GM19351 (cell line): ENCODE measurements around the gene COG2.
"Not testable (repeated sequence)": the region's sequence is repeated elsewhere in the genome, so short reads cannot be mapped to it uniquely, and the experiment has no call there.

Experiments used
- ATAC-seq: cut with Tn5 transposase; IDR thresholded peaks from one replicate; pipeline ENCODE4 v1.9.1; 2021; ENCODE audit warnings: mild to moderate bottlenecking, moderate library complexity; ENCODE audit not compliant: unreplicated experiment

The COG2 gene

DNA sequence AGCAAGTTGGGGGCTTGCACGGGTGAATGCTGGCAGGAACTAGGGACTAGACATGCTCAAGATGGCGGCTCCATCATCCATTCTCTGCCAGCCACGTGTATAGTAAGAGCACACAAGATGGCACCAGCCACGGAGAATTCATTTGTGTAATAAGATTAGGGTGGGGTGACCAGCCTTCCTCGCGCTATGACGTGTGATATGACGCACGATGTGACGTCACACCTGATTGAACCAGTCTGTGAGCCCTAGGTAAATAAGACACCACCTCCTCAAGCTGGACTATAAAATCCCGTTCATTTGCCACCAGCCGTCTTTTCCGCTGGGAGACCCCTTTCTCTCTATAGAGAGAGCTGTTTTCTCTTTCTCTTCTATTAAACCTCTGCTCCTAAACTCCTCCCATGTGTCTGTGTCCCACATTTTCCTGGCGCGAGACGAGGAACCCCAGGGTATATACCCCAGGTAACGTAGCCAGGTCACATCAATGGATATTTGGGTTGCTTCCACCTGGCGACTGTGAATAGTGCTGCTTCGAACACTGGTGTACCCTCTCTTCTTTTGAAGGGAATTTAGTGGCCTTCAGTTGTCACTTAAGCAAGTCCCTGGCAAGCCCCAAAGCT, 18.1 kb upstream of the COG2 start:
- ATAC-seq, result no peak

GRCh38 chr1:230626232-230626631, 16.0 kb upstream of the COG2 start:
- ATAC-seq, result no peak

- no peak for ATAC-seq
Measured at GRCh38 chr1:230627767-230628166, 14.5 kb upstream of the COG2 start.

GRCh38 chr1:230629511-230629910, 12.8 kb upstream of the COG2 start:
- no peak for ATAC-seq

- no peak for ATAC-seq
Measured at GRCh38 chr1:230631477-230631876, 10.8 kb upstream of the COG2 start.

GRCh38 chr1:230632273-230632873, 9.9 kb upstream of the COG2 start:
- peak; percentile 75 for ATAC-seq

DNA sequence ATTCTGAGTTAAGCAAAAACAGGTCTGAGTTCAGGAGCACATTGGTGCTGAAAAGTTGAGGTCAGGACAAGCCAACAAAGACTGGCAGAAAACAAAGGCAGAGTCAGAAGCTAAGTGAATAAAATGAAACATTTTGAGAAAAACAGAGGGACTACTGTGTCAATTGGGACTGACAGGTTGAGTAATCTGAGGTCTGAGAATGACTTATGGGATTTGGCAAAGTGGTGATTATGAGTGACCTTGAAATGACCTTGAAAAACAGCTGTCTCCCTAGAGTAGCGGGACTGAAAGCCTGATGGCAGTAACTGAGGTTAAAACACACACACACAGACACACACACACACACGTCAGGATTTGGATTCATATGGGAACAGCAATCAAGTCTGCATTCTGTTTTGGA, 8.8 kb upstream of the COG2 start:
- no peak for ATAC-seq

DNA sequence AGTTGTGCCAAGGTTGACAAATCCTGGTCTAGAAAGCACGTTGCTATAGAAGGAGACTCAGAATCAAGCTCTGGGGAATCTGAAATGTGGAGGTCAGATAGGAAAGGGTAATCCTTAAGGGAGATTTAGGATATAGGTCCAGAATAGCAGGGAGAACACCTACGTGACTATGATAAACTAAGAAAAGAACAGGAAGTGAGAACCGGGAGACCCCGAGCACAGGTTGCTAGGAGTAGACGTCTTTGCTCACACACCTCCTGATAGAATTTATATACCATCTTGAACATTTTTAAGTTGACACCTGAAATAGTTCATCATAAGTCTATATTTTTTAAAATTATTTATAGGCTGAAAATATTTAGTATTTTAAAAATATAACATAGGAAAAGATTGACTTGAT, 7.9 kb upstream of the COG2 start:
- ATAC-seq, result no peak

- ATAC-seq, result no peak
Measured at GRCh38 chr1:230636575-230637148, 5.6 kb upstream of the COG2 start.

DNA sequence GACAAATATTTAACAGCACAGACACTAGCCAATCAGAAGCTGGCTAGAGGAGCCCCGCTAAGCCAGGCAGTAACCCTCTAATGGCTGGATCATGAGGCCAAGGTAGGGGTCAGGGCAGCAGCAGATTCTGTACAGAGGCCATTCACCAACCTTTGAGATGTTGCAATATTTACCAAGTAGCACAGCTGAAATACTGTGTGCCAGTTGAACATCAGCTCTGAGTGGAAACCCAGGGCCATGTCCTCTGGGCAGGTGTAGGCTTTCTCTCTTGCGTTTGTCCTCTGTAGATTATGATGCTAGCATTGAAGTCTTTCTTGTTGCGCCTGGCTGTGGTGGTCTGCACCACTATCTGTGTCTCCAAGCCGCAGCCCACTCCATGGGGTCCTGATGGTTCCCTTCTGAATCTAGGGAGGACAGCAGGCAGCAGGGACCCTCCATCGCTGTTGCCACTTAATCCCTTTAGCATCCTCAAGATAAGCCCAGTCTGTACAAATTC, 2.5 kb upstream of the COG2 start:
- no peak for ATAC-seq

GRCh38 chr1:230641346-230641745, 935 bp upstream of the COG2 start:
- no peak for ATAC-seq

DNA sequence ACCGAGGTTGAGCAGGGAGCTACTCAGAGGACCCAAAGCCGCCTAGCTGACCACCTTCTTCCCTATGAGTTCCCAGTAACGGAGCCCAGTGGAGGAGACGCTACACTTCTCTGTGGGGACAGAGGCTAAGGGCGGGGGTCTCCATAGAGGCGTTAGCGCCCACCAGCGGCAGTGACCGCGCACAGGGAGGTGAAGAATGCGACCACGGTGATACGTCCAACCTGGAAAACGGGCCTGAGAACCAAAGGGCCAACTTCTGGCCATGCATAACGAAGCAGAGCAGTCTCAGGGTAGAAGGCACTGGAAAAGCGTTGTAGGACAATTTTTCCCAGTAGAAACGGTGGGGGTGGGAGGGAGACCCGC, 400 bp upstream of the COG2 start:
- peak; percentile 4 for ATAC-seq

DNA sequence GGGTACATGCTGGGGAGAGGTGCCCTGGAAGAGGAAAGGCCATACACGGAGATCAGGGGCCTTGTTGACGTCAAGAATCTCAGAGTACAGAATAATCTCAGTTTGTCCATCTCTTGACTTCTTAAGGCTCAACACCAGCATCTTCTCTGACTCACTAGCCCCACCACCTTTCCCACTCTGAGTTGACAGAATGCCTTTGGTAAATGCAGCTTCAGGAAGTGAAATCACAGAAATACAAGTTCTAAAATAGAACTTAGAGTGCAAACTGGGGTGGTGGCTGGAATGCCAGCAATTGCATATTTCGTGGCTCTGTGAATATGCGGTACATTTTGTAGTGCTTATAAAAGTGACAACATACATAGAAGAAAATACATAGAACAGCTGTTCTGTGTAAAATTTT, 1.6 kb downstream of the COG2 start:
- no peak for ATAC-seq

DNA sequence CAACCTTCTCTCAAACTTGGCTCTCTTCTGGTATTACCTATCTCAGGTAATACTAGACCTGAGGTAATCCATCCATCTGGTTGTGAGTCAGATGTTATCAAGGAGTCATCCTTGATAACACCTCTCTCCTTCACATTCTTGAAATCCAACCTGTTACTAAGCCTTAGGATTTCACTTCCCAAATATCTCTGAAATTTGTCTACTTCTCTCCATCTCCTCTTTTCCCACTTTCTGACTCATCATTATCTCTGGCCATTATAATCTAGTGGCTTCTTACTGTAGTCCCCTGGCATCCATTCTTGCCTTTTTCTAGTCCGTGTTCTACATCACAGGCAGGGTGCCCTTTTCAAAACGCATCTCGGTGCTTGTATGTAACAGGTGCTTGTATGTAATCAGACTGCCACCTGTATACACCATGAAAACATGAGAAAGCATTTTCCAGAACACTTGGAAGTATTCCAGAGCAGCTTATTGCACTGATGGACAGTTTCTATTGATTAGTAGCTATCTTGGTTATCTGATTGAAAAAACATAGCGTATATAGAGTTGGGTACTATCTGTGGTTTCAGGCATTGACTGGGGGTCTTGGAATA, 4.5 kb downstream of the COG2 start:
- no peak for ATAC-seq

DNA sequence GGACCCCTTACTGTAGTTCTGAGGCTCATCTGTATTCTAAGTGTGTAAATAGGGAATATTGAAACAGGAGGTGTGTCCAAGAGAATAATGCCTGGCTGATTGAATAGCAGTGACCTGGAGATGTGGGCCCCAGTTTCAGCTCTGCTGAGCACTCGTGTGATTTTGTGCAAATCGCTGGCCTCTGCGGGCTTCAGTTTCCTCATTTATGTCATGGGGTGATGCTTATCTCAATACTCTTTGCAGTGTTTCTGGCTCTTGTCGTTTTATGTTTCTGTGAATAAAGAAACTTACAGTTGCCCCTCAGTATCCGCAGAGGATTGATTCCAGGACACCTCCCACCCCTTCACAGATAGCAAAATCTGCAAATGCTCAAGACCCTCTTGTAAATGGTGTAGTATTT, 5.0 kb downstream of the COG2 start:
- ATAC-seq, result no peak

DNA sequence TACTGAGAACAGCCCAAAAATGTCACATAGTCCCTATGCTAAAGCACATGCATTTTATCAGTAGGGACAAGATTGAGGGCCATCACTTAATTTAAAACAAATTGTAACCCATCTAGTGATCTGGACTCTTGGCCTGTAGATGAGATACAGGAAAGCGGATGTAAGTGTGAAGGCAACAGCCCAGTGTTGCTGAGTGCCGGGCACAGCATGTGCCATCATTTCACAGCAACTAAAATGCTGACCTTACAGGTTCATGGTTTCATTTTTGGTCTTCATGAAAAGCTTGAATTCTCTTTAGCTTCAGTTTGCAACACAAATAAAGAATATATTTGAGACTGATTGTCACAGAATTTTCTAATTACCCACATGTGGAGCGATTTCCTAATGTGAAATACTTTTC, 5.8 kb downstream of the COG2 start:
- ATAC-seq, result no peak

GRCh38 chr1:230650300-230650699, 8.0 kb downstream of the COG2 start:
- ATAC-seq, result no peak

DNA sequence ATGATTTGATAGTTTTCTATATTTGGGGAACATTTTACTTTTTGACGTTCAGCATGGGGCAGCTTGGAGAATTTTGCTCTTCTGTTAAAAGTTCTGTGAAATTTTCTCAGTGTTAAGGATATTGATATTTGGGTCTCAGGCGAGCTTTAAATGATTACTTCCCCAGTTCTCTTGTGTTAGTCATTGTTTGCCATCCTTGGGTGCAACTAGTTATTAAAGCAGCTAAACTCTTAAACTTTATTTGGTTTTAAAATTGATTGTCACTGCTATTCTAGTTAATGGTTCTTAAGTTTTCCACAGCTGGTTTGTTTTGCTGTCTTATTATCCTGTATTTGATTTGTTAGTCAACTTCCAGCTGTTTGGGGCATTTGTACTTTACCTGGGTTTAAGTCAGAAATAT, 9.0 kb downstream of the COG2 start:
- no peak for ATAC-seq

GRCh38 chr1:230656719-230657118, 14.4 kb downstream of the COG2 start:
- ATAC-seq, result not testable (repeated sequence)

GRCh38 chr1:230658103-230658502, 15.8 kb downstream of the COG2 start:
- not testable (repeated sequence) for ATAC-seq

GRCh38 chr1:230658691-230659090, 16.4 kb downstream of the COG2 start:
- ATAC-seq, result no peak

DNA sequence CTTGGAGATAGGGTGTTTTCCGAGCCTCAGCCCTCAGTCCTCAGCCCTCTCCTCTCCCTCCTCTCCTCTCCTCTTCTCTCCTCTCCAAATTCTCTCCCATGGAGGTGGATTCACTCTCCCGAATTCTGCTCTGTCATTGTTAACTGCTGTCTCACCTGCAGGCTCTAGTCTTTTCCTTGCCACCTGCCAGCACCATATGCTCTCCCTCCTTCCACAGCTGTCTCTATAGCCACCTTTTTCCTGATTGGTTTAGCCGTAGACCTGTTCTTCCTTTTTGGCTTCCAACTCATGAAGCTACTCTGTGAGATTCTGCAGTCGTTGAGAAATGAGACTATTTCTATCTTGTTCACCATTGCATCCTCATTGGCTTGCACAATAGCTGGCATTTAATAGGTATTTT, 19.7 kb downstream of the COG2 start:
- ATAC-seq, result no peak
